CD4-positive, alpha-beta T cell (primary cell): ENCODE data around the gene C11orf68. TPM values are rescaled to one million over a fixed set of nuclear protein-coding genes. Genes with fewer than 3 reads are reported as not detected.

Experiments used
- ATAC-seq: fragments of 200-7000 bp; cut with Tn5 transposase; one replicate; pipeline ENCODE4 v1.10.0; 2022; ENCODE audit warnings: mild to moderate bottlenecking; ENCODE audit not compliant: poor library complexity
- CTCF ChIA-PET: fragments of 350-600 bp; sonication (Branson Sonifier 250); formaldehyde crosslinking; loops from one replicate; lab custom pipeline; 2021; ENCODE audit warnings: antibody characterized with exemption, inconsistent platforms; lab: Charles Lee
- POLR2A ChIA-PET: fragments of 350-600 bp; sonication (Branson Sonifier 250); formaldehyde crosslinking; loops from one replicate; lab custom pipeline; 2021; ENCODE audit warnings: antibody characterized with exemption, inconsistent platforms; lab: Charles Lee
- DNase-seq, 14 experiments: peaks; one replicate each; pipeline ENCODE4 v3.0.0-alpha.2; 2013 to 2020; ENCODE audit warnings: mixed read lengths in 2 of 14
- H3K27ac ChIP-seq, 2 donors: one replicate each; pipeline versions ENCODE4 v1.5.1 to v1.7.0; 2013; ENCODE audit warnings: low read length in 2 of 2, low read depth in 1 of 2, mild to moderate bottlenecking in 1 of 2
- H3K27me3 ChIP-seq, 2 experiments: 1 replicate in 1 of 2; 2 replicates in 1 of 2; pipeline versions ENCODE4 v1.6.1 to v1.7.0; 2013; ENCODE audit warnings: low read length in 2 of 2, control low read depth in 1 of 2, mild to moderate bottlenecking in 1 of 2, moderate library complexity in 1 of 2; ENCODE audit not compliant: insufficient read depth in 2 of 2, control insufficient read depth in 1 of 2
- H3K36me3 ChIP-seq: one replicate; pipeline ENCODE4 v1.6.1; 2013; ENCODE audit warnings: low read length, control low read depth; ENCODE audit not compliant: insufficient read depth
- H3K4me1 ChIP-seq: one replicate; pipeline ENCODE4 v1.6.1; 2013; ENCODE audit warnings: low read length, control low read depth; ENCODE audit not compliant: insufficient read depth
- H3K4me3 ChIP-seq: one replicate; pipeline ENCODE4 v1.5.1; 2013; ENCODE audit warnings: mild to moderate bottlenecking, low read length, moderate library complexity
- H3K9me3 ChIP-seq, 2 experiments: 1 replicate in 1 of 2; 2 replicates in 1 of 2; pipeline versions ENCODE4 v1.6.1 to v1.7.0; 2013; ENCODE audit warnings: low read length in 2 of 2, mild to moderate bottlenecking in 2 of 2, control low read depth in 1 of 2, moderate library complexity in 1 of 2; ENCODE audit not compliant: control insufficient read depth in 1 of 2, insufficient read depth in 1 of 2
- H3K27ac Mint-ChIP-seq: one replicate; pipeline ENCODE4 v1.8.0; 2020; ENCODE audit warnings: mixed read lengths
- H3K27me3 Mint-ChIP-seq: one replicate; pipeline ENCODE4 v1.8.0; 2021; ENCODE audit warnings: mixed read lengths
- H3K36me3 Mint-ChIP-seq: one replicate; pipeline ENCODE4 v1.8.0; 2021; ENCODE audit warnings: low read depth, mixed read lengths
- H3K4me1 Mint-ChIP-seq: one replicate; pipeline ENCODE4 v1.8.0; 2021; ENCODE audit warnings: low read depth, mixed read lengths
- H3K4me3 Mint-ChIP-seq: one replicate; pipeline ENCODE4 v1.8.0; 2020; ENCODE audit warnings: mild to moderate bottlenecking, mixed read lengths
- H3K9me3 Mint-ChIP-seq: one replicate; pipeline ENCODE4 v1.8.0; 2020; ENCODE audit warnings: mixed read lengths
- intact Hi-C, 2 experiments: fragments of 100-400 bp; cut with DNase I in 1 of 2; cut with micrococcal nuclease in 1 of 2; formaldehyde crosslinking; loops; one replicate each; pipeline versions ENCODE4 v1.15.1 to v1.9.0; 2023 to 2025; cut with DNase I, micrococcal nuclease
- total RNA-seq, 174 experiments: library from RNA in 2 of 174; stranded (reverse) in 2 of 174; gene quantifications; one replicate each; pipeline ENCODE4 v1.2.3 and lab custom pipeline; 2021 to 2026
- TF ChIP-seq, protein P1 (sequence below): fragments of 200-600 bp; IDR thresholded peaks from one replicate; pipeline ENCODE4 v1.8.0; 2022; ENCODE audit warnings: antibody characterized with exemption, mild to moderate bottlenecking

C11orf68 gene
- total RNA-seq, 2 experiments from 2014 or later: 13.7 to 13.8 TPM

DNA sequence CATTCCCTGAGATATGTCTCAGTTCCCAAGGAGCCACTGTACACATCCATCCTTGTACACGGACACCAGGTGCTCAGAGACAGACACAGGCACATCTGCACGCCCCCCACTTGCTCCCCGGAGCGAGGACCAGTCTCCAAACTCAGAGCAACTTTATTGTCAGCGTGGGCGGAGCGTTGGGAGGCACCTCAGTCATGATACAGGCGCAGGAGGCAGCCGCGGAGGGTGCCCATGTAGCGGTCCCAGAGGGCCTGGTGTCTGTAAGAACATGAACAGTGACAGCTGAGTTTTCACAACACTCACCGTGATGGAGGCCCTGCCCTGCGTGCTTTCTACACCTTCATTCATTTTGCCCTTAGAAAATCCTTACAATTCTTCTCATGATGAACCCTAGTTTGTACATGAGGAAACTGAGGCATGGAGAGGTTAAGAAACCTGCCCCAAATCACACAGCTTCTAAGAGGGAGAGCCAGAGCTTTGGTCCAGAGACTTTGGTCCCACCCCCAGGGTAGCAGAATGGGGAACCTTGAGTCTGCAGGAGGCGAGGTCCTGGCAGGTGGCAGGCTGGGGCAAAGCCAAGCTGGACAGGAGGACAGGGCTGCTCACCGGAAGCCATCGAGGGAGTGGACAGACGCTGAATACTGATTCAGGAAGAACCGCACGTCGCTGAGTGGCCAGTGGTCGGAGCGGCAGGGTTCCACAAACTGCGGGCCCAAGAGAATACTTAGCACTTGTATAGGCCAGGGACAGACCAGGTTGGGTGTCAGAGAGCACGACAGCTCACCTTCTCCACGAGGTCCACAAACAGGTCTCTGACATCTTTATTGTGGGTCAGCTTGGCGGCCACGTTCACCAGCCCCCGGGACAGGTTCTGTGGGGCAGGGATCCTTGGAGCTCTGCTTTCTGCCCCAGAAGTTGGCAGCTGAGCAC, 34.8 kb downstream of the C11orf68 start:
- peaks cover 45% of the 10 kb centered on the region for H3K36me3 Mint-ChIP-seq
- H3K27me3 Mint-ChIP-seq: no peaks in the 10 kb centered on the region
- DNase-seq (no peak), ATAC-seq (no peak)
- H3K4me1 Mint-ChIP-seq: peaks cover 45% of the 10 kb centered on the region
- Histone ChIP-seq H3K4me3 (no peak overlapping the region), H3K9me3 (no peaks in the 10 kb centered on the region), H3K27me3 (no peaks in the 10 kb centered on the region), H3K4me1 (peaks cover 54% of the 10 kb centered on the region), H3K27ac (no peak overlapping the region), H3K36me3 (peaks cover 35% of the 10 kb centered on the region)
- ChIA-PET CTCF (interaction anchor here (0.7 to 3.5 kb wide), 33 partner anchors 8 to 172 kb away, joined by 3 to 37 read pairs (median 5); partner anchors contain the start of genes BANF1, C11orf68, CFL1 and DRAP1), POLR2A (interaction anchor here (0.7 to 3.0 kb wide), 13 partner anchors 10 to 387 kb away, joined by 3 to 56 read pairs (median 6); partner anchors contain the start of genes BANF1, CFL1, EIF1AD and KAT5)
- peak overlapping the region; percentile 75 for H3K27ac Mint-ChIP-seq
- intact Hi-C loops: loop anchor here (1.0 to 10.0 kb wide), 3 partner anchors 24 to 169 kb away; partner anchors contain the start of genes KAT5 (in 1 of the 2) and MUS81 (in 1 of the 2)
- TF ChIP-seq, protein P1, sequence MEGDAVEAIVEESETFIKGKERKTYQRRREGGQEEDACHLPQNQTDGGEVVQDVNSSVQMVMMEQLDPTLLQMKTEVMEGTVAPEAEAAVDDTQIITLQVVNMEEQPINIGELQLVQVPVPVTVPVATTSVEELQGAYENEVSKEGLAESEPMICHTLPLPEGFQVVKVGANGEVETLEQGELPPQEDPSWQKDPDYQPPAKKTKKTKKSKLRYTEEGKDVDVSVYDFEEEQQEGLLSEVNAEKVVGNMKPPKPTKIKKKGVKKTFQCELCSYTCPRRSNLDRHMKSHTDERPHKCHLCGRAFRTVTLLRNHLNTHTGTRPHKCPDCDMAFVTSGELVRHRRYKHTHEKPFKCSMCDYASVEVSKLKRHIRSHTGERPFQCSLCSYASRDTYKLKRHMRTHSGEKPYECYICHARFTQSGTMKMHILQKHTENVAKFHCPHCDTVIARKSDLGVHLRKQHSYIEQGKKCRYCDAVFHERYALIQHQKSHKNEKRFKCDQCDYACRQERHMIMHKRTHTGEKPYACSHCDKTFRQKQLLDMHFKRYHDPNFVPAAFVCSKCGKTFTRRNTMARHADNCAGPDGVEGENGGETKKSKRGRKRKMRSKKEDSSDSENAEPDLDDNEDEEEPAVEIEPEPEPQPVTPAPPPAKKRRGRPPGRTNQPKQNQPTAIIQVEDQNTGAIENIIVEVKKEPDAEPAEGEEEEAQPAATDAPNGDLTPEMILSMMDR: no peak
- no peaks in the 10 kb centered on the region for H3K9me3 Mint-ChIP-seq
- peak overlapping the region; percentile 84 for H3K4me3 Mint-ChIP-seq

DNA sequence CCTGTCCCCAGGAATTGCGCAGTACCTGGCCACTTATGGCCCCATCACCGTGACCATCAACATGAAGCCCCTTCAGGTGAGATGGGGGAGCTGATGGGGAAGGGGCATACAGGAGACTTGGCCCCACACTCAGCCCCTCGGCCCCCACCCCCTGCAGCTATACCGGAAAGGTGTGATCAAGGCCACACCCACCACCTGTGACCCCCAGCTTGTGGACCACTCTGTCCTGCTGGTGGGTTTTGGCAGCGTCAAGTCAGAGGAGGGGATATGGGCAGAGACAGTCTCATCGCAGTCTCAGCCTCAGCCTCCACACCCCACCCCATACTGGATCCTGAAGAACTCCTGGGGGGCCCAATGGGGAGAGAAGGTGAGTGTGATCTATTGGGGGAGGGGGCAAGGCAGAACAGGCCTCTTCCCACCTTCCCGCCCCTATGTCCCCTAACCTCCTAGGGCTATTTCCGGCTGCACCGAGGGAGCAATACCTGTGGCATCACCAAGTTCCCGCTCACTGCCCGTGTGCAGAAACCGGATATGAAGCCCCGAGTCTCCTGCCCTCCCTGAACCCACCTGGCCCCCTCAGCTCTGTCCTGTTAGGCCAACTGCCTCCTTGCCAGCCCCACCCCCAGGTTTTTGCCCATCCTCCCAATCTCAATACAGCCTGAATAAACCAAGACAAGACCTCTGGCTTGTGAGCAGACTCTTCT, 35.7 kb downstream of the C11orf68 start:
- Mint-ChIP-seq H3K4me1 (peaks cover 37% of the 10 kb centered on the region), H3K9me3 (no peaks in the 10 kb centered on the region)

More for the DNA sequence above, 35.7 kb downstream of the C11orf68 start:
- DNase-seq (peak in 1 of 14 experiments; percentile 0), ATAC-seq (no peak)
- ChIA-PET CTCF (interaction anchor here (1.1 to 3.5 kb wide), 4 partner anchors 9 to 91 kb away, joined by 3 to 37 read pairs (median 16); partner anchors contain the start of genes C11orf68, DRAP1 and MUS81), POLR2A (interaction anchor here (1.8 to 3.0 kb wide), 2 partner anchors 10 to 23 kb away, joined by 11 to 56 read pairs; partner anchors contain the start of genes CFL1 and MUS81)
- Histone ChIP-seq H3K4me1 (peaks cover 57% of the 10 kb centered on the region), H3K36me3 (peaks cover 35% of the 10 kb centered on the region), H3K27me3 (no peaks in the 10 kb centered on the region), H3K9me3 (no peaks in the 10 kb centered on the region), H3K4me3 (no peak overlapping the region), H3K27ac (no peak overlapping the region)
- TF ChIP-seq, protein P1: no peak
- no peak overlapping the region for H3K4me3 Mint-ChIP-seq
- H3K36me3 Mint-ChIP-seq: peaks cover 39% of the 10 kb centered on the region
- intact Hi-C loops: loop anchor here in 1 of 2 experiments (10.0 kb wide), 1 partner anchor 168 kb away; the partner anchor contains the start of gene KAT5
- H3K27me3 Mint-ChIP-seq: no peaks in the 10 kb centered on the region
- no peak overlapping the region for H3K27ac Mint-ChIP-seq
